Body of pancreas (tissue), 4 donors: Measurements from ENCODE around the gene LGALS16.

Source experiments
- CTCF ChIP-seq, 7 experiments: fragments of 450-650 bp in 4 of 7; fragments of 200-600 bp in 3 of 7; sonication (generic) in 3 of 7; IDR thresholded peaks; one replicate each; pipeline ENCODE4 v1.5.1; 2016 to 2019; ENCODE audit warnings: antibody characterized with exemption in 7 of 7
- POLR2A ChIP-seq, 3 donors: fragments of 450-650 bp; IDR thresholded peaks; one replicate each; pipeline ENCODE4 v1.6.1; 2016; ENCODE audit warnings: antibody characterized with exemption in 3 of 3, mild to moderate bottlenecking in 2 of 3

- TF ChIP-seq POLR2A (IDR thresholded peaks at IDR 0.05) (no peak), CTCF (IDR thresholded peaks at IDR 0.05) (no peak)
Measured at GRCh38 chr19:39607561-39607960, 48.2 kb upstream of the LGALS16 start.
